ENCODE measurements around the gene SYMPK.

DNA sequence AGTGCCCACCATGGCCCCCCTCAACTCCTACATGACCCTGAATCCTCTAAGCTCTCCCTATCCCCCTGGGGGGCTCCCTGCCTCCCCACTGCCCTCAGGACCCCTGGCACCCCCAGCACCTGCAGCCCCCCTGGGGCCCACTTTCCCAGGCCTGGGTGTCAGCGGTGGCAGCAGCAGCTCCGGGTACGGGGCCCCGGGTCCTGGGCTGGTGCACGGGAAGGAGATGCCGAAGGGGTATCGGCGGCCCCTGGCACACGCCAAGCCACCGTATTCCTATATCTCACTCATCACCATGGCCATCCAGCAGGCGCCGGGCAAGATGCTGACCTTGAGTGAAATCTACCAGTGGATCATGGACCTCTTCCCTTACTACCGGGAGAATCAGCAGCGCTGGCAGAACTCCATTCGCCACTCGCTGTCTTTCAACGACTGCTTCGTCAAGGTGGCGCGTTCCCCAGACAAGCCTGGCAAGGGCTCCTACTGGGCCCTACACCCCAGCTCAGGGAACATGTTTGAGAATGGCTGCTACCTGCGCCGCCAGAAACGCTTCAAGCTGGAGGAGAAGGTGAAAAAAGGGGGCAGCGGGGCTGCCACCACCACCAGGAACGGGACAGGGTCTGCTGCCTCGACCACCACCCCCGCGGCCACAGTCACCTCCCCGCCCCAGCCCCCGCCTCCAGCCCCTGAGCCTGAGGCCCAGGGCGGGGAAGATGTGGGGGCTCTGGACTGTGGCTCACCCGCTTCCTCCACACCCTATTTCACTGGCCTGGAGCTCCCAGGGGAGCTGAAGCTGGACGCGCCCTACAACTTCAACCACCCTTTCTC, 9.4 kb upstream of the SYMPK start:
- TF ChIP-seq, protein P1, sequence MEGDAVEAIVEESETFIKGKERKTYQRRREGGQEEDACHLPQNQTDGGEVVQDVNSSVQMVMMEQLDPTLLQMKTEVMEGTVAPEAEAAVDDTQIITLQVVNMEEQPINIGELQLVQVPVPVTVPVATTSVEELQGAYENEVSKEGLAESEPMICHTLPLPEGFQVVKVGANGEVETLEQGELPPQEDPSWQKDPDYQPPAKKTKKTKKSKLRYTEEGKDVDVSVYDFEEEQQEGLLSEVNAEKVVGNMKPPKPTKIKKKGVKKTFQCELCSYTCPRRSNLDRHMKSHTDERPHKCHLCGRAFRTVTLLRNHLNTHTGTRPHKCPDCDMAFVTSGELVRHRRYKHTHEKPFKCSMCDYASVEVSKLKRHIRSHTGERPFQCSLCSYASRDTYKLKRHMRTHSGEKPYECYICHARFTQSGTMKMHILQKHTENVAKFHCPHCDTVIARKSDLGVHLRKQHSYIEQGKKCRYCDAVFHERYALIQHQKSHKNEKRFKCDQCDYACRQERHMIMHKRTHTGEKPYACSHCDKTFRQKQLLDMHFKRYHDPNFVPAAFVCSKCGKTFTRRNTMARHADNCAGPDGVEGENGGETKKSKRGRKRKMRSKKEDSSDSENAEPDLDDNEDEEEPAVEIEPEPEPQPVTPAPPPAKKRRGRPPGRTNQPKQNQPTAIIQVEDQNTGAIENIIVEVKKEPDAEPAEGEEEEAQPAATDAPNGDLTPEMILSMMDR (IDR thresholded peaks at IDR 0.05): no peak
- TF ChIP-seq TCF7L2 (IDR thresholded peaks at IDR 0.05; ENCODE audit: low read depth, low read length) (no peak), POLR2AphosphoS5 (IDR thresholded peaks at IDR 0.05; ENCODE audit: low read depth, low read length) (no peak)

Data from Panc1 (cell line).